Camera-type eye (tissue), 1 donor: ENCODE measurements around the gene MYLK. TPM values are rescaled to one million over a fixed set of nuclear protein-coding genes. Genes with fewer than 3 reads are reported as not detected.

Experiments
- total RNA-seq: library from RNA; depleted of rRNA; stranded (reverse); fragments of >200 nt; gene quantifications from one replicate; pipeline ENCODE4 v1.2.3, GENCODE V29; 2014

The MYLK gene, protein sequence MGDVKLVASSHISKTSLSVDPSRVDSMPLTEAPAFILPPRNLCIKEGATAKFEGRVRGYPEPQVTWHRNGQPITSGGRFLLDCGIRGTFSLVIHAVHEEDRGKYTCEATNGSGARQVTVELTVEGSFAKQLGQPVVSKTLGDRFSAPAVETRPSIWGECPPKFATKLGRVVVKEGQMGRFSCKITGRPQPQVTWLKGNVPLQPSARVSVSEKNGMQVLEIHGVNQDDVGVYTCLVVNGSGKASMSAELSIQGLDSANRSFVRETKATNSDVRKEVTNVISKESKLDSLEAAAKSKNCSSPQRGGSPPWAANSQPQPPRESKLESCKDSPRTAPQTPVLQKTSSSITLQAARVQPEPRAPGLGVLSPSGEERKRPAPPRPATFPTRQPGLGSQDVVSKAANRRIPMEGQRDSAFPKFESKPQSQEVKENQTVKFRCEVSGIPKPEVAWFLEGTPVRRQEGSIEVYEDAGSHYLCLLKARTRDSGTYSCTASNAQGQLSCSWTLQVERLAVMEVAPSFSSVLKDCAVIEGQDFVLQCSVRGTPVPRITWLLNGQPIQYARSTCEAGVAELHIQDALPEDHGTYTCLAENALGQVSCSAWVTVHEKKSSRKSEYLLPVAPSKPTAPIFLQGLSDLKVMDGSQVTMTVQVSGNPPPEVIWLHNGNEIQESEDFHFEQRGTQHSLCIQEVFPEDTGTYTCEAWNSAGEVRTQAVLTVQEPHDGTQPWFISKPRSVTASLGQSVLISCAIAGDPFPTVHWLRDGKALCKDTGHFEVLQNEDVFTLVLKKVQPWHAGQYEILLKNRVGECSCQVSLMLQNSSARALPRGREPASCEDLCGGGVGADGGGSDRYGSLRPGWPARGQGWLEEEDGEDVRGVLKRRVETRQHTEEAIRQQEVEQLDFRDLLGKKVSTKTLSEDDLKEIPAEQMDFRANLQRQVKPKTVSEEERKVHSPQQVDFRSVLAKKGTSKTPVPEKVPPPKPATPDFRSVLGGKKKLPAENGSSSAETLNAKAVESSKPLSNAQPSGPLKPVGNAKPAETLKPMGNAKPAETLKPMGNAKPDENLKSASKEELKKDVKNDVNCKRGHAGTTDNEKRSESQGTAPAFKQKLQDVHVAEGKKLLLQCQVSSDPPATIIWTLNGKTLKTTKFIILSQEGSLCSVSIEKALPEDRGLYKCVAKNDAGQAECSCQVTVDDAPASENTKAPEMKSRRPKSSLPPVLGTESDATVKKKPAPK (N-terminal part only)
- total RNA-seq: 149 TPM

DNA sequence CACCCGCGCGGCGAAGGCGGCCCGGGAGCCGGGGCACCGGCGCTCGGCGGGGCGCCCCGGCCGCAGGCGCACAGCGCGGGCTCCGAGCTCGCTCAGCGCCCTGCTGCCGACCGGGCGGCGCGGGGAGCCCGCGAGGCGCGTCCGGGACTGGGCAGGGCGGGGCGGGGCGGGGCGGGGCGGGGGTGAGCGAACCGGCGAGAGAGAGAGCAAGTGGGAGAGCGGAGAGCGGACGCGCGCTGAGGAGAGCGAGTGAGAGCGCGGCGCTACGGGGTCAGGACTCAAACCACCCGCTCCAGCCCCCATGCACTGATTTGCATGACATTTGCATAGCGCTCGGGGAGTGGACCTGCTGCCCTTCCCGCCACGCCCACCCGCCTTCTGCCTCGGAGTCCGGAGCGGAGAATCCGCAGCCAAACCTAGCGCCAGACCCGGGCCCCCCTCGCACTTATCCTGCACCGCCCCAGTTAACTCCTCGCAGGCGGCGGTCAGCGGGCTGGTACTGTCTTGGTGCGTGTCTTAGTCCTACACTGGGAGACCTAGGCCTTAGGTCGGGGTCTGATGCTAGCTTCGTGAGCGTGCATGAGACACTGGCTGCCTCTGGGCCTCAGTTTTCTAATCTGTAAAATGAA is at the start of gene MYLK:
Gene MYLK (minus strand): TSS at position 130 of the 629 bp plus-strand sequence. CDS start 90,491 bp downstream, outside the sequence.

DNA sequence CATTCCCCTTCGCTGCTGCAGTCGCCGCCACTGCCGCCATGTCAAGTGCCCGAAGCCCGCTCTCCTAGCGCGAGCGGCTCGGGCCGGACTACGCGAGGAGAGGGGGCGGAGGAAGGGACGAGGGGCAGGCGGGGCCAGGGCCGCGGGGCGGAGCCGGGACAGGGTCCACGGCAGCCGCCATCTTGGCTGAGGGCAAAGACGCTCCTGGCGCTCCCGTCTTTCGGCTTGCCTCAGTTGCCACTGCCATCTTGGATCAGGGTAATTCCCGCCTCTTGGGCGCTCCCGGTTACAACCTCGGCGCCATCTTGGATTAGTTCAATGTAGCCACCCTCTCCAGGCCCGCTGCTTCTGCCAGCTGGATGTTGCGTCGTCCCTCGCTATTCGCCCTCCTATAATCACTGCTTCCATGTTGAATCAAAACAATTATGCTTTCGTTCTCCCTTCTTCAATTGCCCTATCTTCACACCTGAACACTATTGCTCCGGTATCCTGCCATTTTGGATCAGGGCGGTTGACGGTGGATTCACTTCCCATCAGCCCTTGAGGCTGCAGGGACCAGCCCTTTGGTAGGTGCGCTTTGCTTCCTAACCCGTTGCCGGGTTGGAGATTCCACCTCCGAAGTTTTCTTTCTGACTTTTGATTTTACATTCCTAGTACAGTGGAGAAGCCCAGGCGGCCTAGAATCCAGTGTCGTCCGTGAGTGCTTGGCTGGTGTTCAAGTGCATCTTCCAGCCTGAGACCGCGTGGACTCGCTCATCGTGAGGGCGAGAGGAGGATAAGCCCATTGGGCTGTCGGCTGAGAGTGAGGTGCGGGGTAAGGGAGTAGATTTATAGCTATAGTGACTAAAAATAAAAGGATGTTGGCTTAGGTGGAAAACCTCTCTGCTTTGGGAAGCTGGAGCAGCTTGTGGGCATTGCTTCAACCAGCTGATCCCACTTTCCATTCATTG is 298.9 kb downstream of the MYLK start, which contains the start of gene HACD2:
Gene HACD2 (minus strand): TSS at position 66 of the 950 bp plus-strand sequence. CDS start 26 bp downstream, at position 40.

Other genes with a start within 250 kb of the MYLK start
- 125 TPM for gene CCDC14, start 76.9 kb upstream of the MYLK start, total RNA-seq
- gene ROPN1, start 107.8 kb upstream of the MYLK start, total RNA-seq: not detected
- 110 TPM for gene KALRN, start 149.0 kb upstream of the MYLK start, total RNA-seq